HL-60 (cell line): ENCODE data around the gene COL20A1.

Source experiments
- GABPA ChIP-seq: IDR thresholded peaks from 2 replicates; pipeline ENCODE4 v1.6.1; 2012; ENCODE audit warnings: low read depth
- POLR2AphosphoS5 ChIP-seq: IDR thresholded peaks from 2 replicates; pipeline ENCODE4 v1.6.1; 2012; ENCODE audit warnings: low read depth
- SPI1 ChIP-seq: IDR thresholded peaks from 2 replicates; pipeline ENCODE4 v1.6.1; 2012; ENCODE audit warnings: low read depth, mild to moderate bottlenecking, borderline replicate concordance
- TF ChIP-seq, protein P1 (sequence below): IDR thresholded peaks from one replicate; pipeline ENCODE4 v1.5.1; 2011; ENCODE audit warnings: low read length, control low read depth, inconsistent platforms; ENCODE audit not compliant: insufficient read depth
- TF ChIP-seq, protein P2 (sequence below): IDR thresholded peaks from 2 replicates; pipeline ENCODE4 v1.6.1; 2012; ENCODE audit warnings: low read depth; ENCODE audit not compliant: insufficient replicate concordance

DNA sequence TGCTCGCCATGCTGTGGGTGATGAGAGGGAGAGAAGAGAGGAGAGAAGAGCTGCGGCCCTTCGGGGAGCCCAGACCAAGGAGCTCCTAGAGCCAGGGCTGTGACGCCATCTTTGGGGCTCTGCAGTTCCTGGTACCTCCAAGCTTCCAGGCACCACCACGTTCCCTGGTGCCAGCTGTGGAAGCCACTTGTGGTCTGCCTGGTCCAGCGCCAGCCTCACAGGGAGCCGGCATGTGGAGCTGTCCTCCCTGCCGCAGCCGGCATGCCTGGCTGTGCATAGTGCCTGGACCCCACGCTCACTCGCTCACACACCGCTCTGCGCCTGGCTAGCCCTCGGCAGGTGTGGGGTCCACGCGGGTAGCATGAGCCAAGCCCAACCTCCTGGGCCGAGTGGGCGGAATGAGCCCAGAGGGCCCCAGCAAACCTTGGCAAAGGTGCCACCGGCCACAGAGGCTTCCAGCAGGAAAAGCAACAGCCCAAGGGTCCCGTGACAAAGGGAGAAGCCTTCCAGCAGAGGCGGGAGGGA, 87.4 kb downstream of the COL20A1 start:
- TF ChIP-seq, protein P1, sequence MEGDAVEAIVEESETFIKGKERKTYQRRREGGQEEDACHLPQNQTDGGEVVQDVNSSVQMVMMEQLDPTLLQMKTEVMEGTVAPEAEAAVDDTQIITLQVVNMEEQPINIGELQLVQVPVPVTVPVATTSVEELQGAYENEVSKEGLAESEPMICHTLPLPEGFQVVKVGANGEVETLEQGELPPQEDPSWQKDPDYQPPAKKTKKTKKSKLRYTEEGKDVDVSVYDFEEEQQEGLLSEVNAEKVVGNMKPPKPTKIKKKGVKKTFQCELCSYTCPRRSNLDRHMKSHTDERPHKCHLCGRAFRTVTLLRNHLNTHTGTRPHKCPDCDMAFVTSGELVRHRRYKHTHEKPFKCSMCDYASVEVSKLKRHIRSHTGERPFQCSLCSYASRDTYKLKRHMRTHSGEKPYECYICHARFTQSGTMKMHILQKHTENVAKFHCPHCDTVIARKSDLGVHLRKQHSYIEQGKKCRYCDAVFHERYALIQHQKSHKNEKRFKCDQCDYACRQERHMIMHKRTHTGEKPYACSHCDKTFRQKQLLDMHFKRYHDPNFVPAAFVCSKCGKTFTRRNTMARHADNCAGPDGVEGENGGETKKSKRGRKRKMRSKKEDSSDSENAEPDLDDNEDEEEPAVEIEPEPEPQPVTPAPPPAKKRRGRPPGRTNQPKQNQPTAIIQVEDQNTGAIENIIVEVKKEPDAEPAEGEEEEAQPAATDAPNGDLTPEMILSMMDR: no peak
- TF ChIP-seq POLR2AphosphoS5 (no peak), GABPA (no peak), SPI1 (no peak)
- TF ChIP-seq, protein P2, sequence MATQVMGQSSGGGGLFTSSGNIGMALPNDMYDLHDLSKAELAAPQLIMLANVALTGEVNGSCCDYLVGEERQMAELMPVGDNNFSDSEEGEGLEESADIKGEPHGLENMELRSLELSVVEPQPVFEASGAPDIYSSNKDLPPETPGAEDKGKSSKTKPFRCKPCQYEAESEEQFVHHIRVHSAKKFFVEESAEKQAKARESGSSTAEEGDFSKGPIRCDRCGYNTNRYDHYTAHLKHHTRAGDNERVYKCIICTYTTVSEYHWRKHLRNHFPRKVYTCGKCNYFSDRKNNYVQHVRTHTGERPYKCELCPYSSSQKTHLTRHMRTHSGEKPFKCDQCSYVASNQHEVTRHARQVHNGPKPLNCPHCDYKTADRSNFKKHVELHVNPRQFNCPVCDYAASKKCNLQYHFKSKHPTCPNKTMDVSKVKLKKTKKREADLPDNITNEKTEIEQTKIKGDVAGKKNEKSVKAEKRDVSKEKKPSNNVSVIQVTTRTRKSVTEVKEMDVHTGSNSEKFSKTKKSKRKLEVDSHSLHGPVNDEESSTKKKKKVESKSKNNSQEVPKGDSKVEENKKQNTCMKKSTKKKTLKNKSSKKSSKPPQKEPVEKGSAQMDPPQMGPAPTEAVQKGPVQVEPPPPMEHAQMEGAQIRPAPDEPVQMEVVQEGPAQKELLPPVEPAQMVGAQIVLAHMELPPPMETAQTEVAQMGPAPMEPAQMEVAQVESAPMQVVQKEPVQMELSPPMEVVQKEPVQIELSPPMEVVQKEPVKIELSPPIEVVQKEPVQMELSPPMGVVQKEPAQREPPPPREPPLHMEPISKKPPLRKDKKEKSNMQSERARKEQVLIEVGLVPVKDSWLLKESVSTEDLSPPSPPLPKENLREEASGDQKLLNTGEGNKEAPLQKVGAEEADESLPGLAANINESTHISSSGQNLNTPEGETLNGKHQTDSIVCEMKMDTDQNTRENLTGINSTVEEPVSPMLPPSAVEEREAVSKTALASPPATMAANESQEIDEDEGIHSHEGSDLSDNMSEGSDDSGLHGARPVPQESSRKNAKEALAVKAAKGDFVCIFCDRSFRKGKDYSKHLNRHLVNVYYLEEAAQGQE: no peak
